ENCODE measurements around the gene MSRB1. TPM values are rescaled to one million over a fixed set of nuclear protein-coding genes. Genes with fewer than 3 reads are reported as not detected.

The MSRB1 gene
- total RNA-seq, 4 donors from 2014 or later: 5.0 to 43.7 (median 12.4) TPM

GRCh38 chr16:1982013-1982433 is 39.0 kb upstream of the MSRB1 start:
- 60 to 77% methylated on average over 4 to 5 of the region's 5 CpGs for WGBS, 2 donors
- no peaks in the 10 kb centered on the region for H3K9me3 ChIP-seq
- H3K4me1 ChIP-seq: peaks cover 5 to 24% of the 10 kb centered on the region in 2 donors
- no peak overlapping the region for H3K27ac ChIP-seq
- peaks cover 13% of the 10 kb centered on the region for H3K27me3 ChIP-seq
- H3K4me3 ChIP-seq (replicated peaks in 1 of 3): no peak overlapping the region
- TF ChIP-seq CTCF (IDR thresholded peaks at IDR 0.05) (no peak), POLR2A (IDR thresholded peaks at IDR 0.05) (no peak)
- DNase-seq: no peak
- intact Hi-C loops (cut with DNase I): no loop called here
- H3K36me3 ChIP-seq: peaks cover 29% of the 10 kb centered on the region in 2 donors

GRCh38 chr16:1981398-1981836 is 38.4 kb upstream of the MSRB1 start, which contains the start of gene NOXO1:
Gene NOXO1, minus strand, starts transcription at chr16:1981469. Its CDS starts 290 bp downstream, at chr16:1981179.
- 22 to 24% methylated on average over 5 to 6 of the region's 6 CpGs for WGBS, 2 donors
- no peak for DNase-seq
- peaks cover 32 to 35% of the 10 kb centered on the region in 2 donors for H3K36me3 ChIP-seq
- no peaks in the 10 kb centered on the region for H3K9me3 ChIP-seq
- H3K27ac ChIP-seq: no peak within 1 kb of the TSS
- intact Hi-C loops (cut with DNase I): no loop called here
- TF ChIP-seq CTCF (IDR thresholded peaks at IDR 0.05) (no peak), POLR2A (IDR thresholded peaks at IDR 0.05) (no peak)
- H3K4me1 ChIP-seq: peaks cover 5 to 24% of the 10 kb centered on the region in 2 donors
- H3K4me3 ChIP-seq (replicated peaks in 1 of 3): no peak within 1 kb of the TSS
- peaks cover 13% of the 10 kb centered on the region for H3K27me3 ChIP-seq

- 19% methylated on average over 13 of the region's 16 CpGs; no CpG with 5 or more reads in 1 of the 2 donors for WGBS, 2 donors
- H3K9me3 ChIP-seq: no peaks in the 10 kb centered on the region
- no peak for DNase-seq
- peaks cover 5 to 24% of the 10 kb centered on the region in 2 donors for H3K4me1 ChIP-seq
- intact Hi-C loops (cut with DNase I): no loop called here
- no peak overlapping the region for H3K4me3 ChIP-seq (replicated peaks in 1 of 3)
- peaks cover 13% of the 10 kb centered on the region for H3K27me3 ChIP-seq
- H3K27ac ChIP-seq: no peak overlapping the region
- H3K36me3 ChIP-seq: peaks cover 32 to 35% of the 10 kb centered on the region in 2 donors
- TF ChIP-seq CTCF (IDR thresholded peaks at IDR 0.05) (no peak), POLR2A (IDR thresholded peaks at IDR 0.05) (no peak)
Observed at GRCh38 chr16:1980770-1981087, 37.7 kb upstream of the MSRB1 start.

GRCh38 chr16:1980030-1980769 is 37.2 kb upstream of the MSRB1 start:
- Histone ChIP-seq H3K27me3 (peaks cover 13% of the 10 kb centered on the region), H3K27ac (no peak overlapping the region), H3K9me3 (no peaks in the 10 kb centered on the region), H3K36me3 (peaks cover 35 to 38% of the 10 kb centered on the region in 2 donors), H3K4me1 (peaks cover 5 to 22% of the 10 kb centered on the region in 2 donors), H3K4me3 (replicated peaks in 1 of 3) (no peak overlapping the region)
- TF ChIP-seq POLR2A (IDR thresholded peaks at IDR 0.05) (no peak), CTCF (IDR thresholded peaks at IDR 0.05) (no peak)
- WGBS, 2 donors: 2 to 8% methylated on average over 10 to 13 of the region's 53 CpGs
- intact Hi-C loops (cut with DNase I): no loop called here
- DNase-seq: no peak
